Urinary bladder (tissue), 4 donors: ENCODE measurements around the gene SLC24A2. TPM values are rescaled to one million over a fixed set of nuclear protein-coding genes. Genes with fewer than 3 reads are reported as not detected.
"Not testable (repeated sequence)": the region's sequence is repeated elsewhere in the genome, so short reads cannot be mapped to it uniquely, and the experiment has no call there.

Source experiments
- DNase-seq: peaks from one replicate; pipeline ENCODE4 v3.0.0-alpha.2; 2015; ENCODE audit errors: extremely low spot score
- H3K27ac ChIP-seq: one replicate; pipeline ENCODE4 v1.5.1; 2013; ENCODE audit warnings: low read depth, mild to moderate bottlenecking, moderate library complexity
- H3K36me3 ChIP-seq: one replicate; pipeline ENCODE4 v1.6.1; 2013; ENCODE audit warnings: mild to moderate bottlenecking, moderate library complexity; ENCODE audit not compliant: insufficient read depth
- H3K4me1 ChIP-seq: one replicate; pipeline ENCODE4 v1.6.1; 2013; ENCODE audit warnings: mild to moderate bottlenecking, moderate library complexity; ENCODE audit not compliant: insufficient read depth
- H3K4me3 ChIP-seq: one replicate; pipeline ENCODE4 v1.5.1; 2013; ENCODE audit warnings: low read depth, low read length
- WGBS: extraction: QIAGEN DNeasy Blood & Tissue Kit; methylation state at CpG from one replicate; pipeline ENCODE4 v1.1.7; 2013; 5-methylcytosine and 5-hydroxymethylcytosine counted together
- polyA plus RNA-seq: library from polyadenylated mRNA; stranded (reverse); fragments of 200-250 nt; gene quantifications from one replicate; pipeline ENCODE4 v1.2.3, GENCODE V29; 2013
- total RNA-seq: library from RNA; depleted of rRNA; stranded (reverse); fragments of >200 nt; gene quantifications from one replicate; pipeline ENCODE4 v1.2.3, GENCODE V29; 2014
- donor health status: healthy with polysubstance abuse.
- donor health status: healthy.

SLC24A2 gene
- total RNA-seq (0.42 TPM), polyA plus RNA-seq (0.03 TPM)

GRCh38 chr9:19788614-19789271 is at the start of gene SLC24A2:
TSS of gene SLC24A2 (minus strand) at chr9:19789037.
- Histone ChIP-seq H3K36me3 (no peaks in the 10 kb centered on the region), H3K4me3 (peak within 1 kb of the TSS; percentile 5), H3K4me1 (no peaks in the 10 kb centered on the region), H3K27ac (no peak within 1 kb of the TSS)
- under 1% methylated on average over 67 of the region's 67 CpGs for WGBS
- no peak for DNase-seq

DNA sequence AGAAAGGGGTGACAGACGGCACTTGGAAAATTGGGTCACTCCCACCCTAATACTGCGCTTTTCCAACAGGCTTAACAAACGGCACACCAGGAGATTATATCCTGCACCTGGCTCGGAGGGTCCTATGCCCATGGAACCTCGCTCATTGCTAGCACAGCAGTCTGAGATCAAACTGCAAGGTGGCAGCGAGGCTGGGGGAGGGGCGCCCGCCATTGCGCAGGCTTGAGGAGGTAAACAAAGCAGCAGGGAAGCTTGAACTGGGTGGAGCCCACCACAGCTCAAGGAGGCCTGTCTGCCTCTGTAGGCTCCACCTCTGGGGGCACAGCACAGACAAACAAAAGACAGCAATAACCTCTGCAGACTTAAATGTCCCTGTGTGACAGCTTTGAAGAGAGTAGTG is 44.5 kb upstream of the SLC24A2 start:
- H3K4me3 ChIP-seq, H3K27ac ChIP-seq, H3K36me3 ChIP-seq, DNase-seq, H3K4me1 ChIP-seq: not testable (repeated sequence)
- 91% methylated on average over 9 of the region's 9 CpGs for WGBS

- 95% methylated on average over 1 of the region's 1 CpG for WGBS
- Histone ChIP-seq H3K4me1 (no peaks in the 10 kb centered on the region), H3K36me3 (no peaks in the 10 kb centered on the region), H3K4me3 (no peak overlapping the region), H3K27ac (no peak overlapping the region)
- no peak for DNase-seq
These were observed 42.0 kb upstream of the SLC24A2 start for GRCh38 chr9:19830796-19831195.

GRCh38 chr9:19828576-19829109 is 39.8 kb upstream of the SLC24A2 start:
- Histone ChIP-seq H3K4me1 (no peaks in the 10 kb centered on the region), H3K36me3 (no peaks in the 10 kb centered on the region), H3K4me3 (no peak overlapping the region), H3K27ac (no peak overlapping the region)
- DNase-seq, result no peak
- WGBS, result 52% methylated on average over 4 of the region's 4 CpGs

- Histone ChIP-seq H3K27ac (no peak overlapping the region), H3K36me3 (no peaks in the 10 kb centered on the region), H3K4me1 (no peaks in the 10 kb centered on the region), H3K4me3 (no peak overlapping the region)
- DNase-seq, result no peak
- 81% methylated on average over 2 of the region's 2 CpGs for WGBS
These were observed 27.9 kb upstream of the SLC24A2 start for GRCh38 chr9:19816769-19817168.

DNA sequence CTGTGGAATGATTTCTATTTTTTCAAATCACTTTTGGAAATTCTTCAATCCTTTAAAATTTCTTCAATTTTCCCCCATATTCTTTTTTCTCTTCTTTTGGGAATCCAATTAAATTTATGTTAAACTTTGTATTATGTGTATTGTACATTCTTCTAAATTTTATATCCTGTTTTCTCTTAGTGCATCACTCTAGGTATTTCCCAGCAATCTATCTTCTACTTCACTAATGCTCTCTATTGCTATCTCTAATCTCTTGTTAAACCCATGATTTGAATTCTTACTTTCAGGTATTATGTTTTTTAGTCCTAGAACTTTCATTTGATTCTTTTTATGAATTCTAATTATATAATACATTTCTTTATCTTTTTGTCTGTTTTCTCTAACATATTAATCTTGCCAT is 23.4 kb upstream of the SLC24A2 start:
- no peaks in the 10 kb centered on the region for H3K4me1 ChIP-seq
- no peaks in the 10 kb centered on the region for H3K36me3 ChIP-seq
- DNase-seq, result no peak
- H3K4me3 ChIP-seq, result no peak overlapping the region
- H3K27ac ChIP-seq, result no peak overlapping the region

- WGBS, result 90% methylated on average over 16 of the region's 16 CpGs
These were observed 20.8 kb upstream of the SLC24A2 start for GRCh38 chr9:19809422-19810269.

DNA sequence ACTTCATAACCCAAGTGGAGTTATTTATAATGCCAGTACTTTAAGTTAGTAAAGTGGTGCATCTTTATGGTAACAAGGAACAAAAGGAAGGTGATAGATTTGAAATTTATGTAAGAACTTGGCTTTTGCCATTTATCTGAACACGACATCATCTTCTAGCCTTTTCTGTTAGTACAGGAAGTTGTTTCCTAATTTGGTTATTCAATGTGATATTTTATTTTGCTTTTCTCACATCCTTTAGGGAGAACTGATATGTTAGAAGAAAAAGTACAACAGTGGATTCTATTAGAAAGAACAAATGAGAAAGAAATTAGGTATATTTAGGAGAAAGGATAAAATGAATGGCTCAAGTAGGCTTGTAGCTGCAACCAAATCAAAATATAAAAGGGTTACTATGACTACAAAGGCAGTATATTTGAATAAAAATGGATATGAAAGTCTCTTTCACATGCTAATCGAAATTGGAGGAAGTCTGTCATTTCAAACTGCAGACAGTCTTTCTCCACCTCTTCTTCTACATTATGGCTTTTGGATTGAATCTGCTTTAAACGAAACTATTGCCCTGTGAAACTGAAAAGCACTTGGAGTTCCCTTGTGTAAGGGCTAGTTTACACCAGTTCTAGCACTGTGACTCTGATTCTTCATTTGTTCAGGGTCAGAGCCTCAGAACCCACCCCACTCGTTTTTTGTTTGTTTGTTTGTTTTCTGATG is 18.5 kb upstream of the SLC24A2 start:
- 29% methylated on average over 4 of the region's 4 CpGs for WGBS
- no peak overlapping the region for H3K4me3 ChIP-seq
- no peak overlapping the region for H3K27ac ChIP-seq
- no peak for DNase-seq
- no peaks in the 10 kb centered on the region for H3K4me1 ChIP-seq
- H3K36me3 ChIP-seq, result no peaks in the 10 kb centered on the region

More at GRCh38 chr9:19809422-19810269, 20.8 kb upstream of the SLC24A2 start:
- Histone ChIP-seq H3K4me1 (no peaks in the 10 kb centered on the region), H3K27ac (no peak overlapping the region), H3K36me3 (no peaks in the 10 kb centered on the region), H3K4me3 (no peak overlapping the region)
- DNase-seq, result no peak

DNA sequence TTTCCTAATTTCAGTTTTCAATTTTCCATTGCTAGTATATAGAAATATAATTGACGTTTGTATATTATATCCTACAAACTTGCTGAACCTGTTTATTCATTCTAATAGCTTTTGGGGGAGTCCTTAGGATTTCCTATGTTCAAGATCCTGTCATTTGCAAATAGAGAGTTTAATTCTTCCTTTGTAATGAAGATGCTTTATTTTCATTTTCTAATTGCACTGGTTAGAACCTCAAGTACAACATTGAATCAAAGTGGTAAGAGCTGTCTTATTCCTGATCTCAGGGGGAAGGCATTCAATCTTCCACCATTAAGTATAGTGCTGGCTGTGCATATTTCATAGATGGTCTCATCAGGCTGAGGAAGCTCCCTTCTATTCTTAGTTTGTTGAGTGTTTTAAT is 15.6 kb upstream of the SLC24A2 start:
- H3K36me3 ChIP-seq, result no peaks in the 10 kb centered on the region
- no peak overlapping the region for H3K4me3 ChIP-seq
- no peaks in the 10 kb centered on the region for H3K4me1 ChIP-seq
- no peak for DNase-seq
- no peak overlapping the region for H3K27ac ChIP-seq
- WGBS, result 30% methylated on average over 1 of the region's 1 CpG

DNA sequence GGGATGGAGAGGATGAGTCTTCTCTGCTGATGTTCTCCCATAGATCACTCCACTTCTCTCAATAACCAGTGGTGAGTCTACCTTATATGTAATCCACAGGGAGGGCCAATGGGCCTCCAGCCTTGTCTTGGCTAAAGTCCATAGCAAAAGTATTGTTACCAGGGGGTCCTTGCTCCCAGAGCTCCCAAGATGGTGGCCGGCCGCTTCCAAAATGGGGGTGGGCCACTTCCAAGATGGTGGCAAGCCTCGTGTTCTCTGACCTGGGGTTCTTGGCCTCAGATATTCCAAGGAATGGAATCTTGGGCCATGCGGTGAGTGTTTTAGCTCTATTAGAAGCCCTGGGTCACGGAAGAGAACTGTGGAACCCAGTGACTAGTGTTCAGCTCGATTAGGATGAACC is 12.0 kb upstream of the SLC24A2 start:
- no peaks in the 10 kb centered on the region for H3K36me3 ChIP-seq
- no peak overlapping the region for H3K4me3 ChIP-seq
- DNase-seq, result no peak
- H3K4me1 ChIP-seq, result no peaks in the 10 kb centered on the region
- 92% methylated on average over 6 of the region's 6 CpGs for WGBS
- no peak overlapping the region for H3K27ac ChIP-seq

- no peaks in the 10 kb centered on the region for H3K36me3 ChIP-seq
- no peaks in the 10 kb centered on the region for H3K4me1 ChIP-seq
These were observed 10.9 kb upstream of the SLC24A2 start for GRCh38 chr9:19799784-19800183.

GRCh38 chr9:19788152-19788551 is 685 bp downstream of the SLC24A2 start:
- H3K4me3 ChIP-seq, result no peak overlapping the region
- H3K36me3 ChIP-seq, result no peaks in the 10 kb centered on the region
- H3K27ac ChIP-seq, result no peak overlapping the region
- no peaks in the 10 kb centered on the region for H3K4me1 ChIP-seq
- 3% methylated on average over 24 of the region's 24 CpGs for WGBS
- DNase-seq, result no peak

More at GRCh38 chr9:19799784-19800183, 10.9 kb upstream of the SLC24A2 start:
- Histone ChIP-seq H3K4me3 (no peak overlapping the region), H3K27ac (no peak overlapping the region)
- DNase-seq, result no peak
- WGBS, result 34% methylated on average over 3 of the region's 3 CpGs

GRCh38 chr9:19787672-19788071 is 1.2 kb downstream of the SLC24A2 start:
- H3K36me3 ChIP-seq, result no peaks in the 10 kb centered on the region
- no peaks in the 10 kb centered on the region for H3K4me1 ChIP-seq
- no peak for DNase-seq
- WGBS, result 17% methylated on average over 4 of the region's 4 CpGs
- H3K4me3 ChIP-seq, result no peak overlapping the region
- H3K27ac ChIP-seq, result no peak overlapping the region
